Left kidney (tissue), 8 donors: Measurements from ENCODE around the gene CYSTM1. TPM values are rescaled to one million over a fixed set of nuclear protein-coding genes. Genes with fewer than 3 reads are reported as not detected.

Experiments used
- DNase-seq: peaks from one replicate; pipeline ENCODE4 v3.0.0-alpha.2; 2013
- long read RNA-seq, 8 donors: transcript quantifications; one replicate each; lab custom pipeline, GENCODE V29; 2026
- polyA plus RNA-seq: library from polyadenylated mRNA; unstranded; fragments of 120-200 nt; gene quantifications from one replicate; pipeline ENCODE4 v1.2.1, GENCODE V29; 2013; ENCODE audit not compliant: insufficient read length

CYSTM1 gene
- polyA plus RNA-seq: 54.2 TPM
- long read RNA-seq, donor 1, transcript CYSTM1-201 (3 exons, 1,336 nt): major isoform, 72 of 254 reads
- long read RNA-seq, donor 1, partial matches to known transcripts: 115 of 254 reads
- long read RNA-seq, donor 1, other reads (novel, unspliced or antisense): 67 of 254 reads
- long read RNA-seq, donor 2, transcript CYSTM1-201 (3 exons, 1,336 nt): major isoform, 61 of 67 reads
- long read RNA-seq, donor 2, partial matches to known transcripts: 6 of 67 reads
- long read RNA-seq, donor 2, other reads (novel, unspliced or antisense): 0 of 67 reads
- long read RNA-seq, donor 3, transcript CYSTM1-201 (3 exons, 1,336 nt): major isoform, 46 of 133 reads
- long read RNA-seq, donor 3, partial matches to known transcripts: 41 of 133 reads
- long read RNA-seq, donor 3, other reads (novel, unspliced or antisense): 46 of 133 reads
- long read RNA-seq, donor 4, transcript CYSTM1-201 (3 exons, 1,336 nt): major isoform, 13 of 50 reads
- long read RNA-seq, donor 4, partial matches to known transcripts: 28 of 50 reads
- long read RNA-seq, donor 4, other reads (novel, unspliced or antisense): 8 of 50 reads
- long read RNA-seq, donor 5, transcript CYSTM1-201 (3 exons, 1,336 nt): major isoform, 129 of 289 reads
- long read RNA-seq, donor 5, partial matches to known transcripts: 42 of 289 reads
- long read RNA-seq, donor 5, other reads (novel, unspliced or antisense): 113 of 289 reads
- long read RNA-seq, donor 6, transcript CYSTM1-201 (3 exons, 1,336 nt): major isoform, 63 of 63 reads
- long read RNA-seq, donor 6, partial matches to known transcripts: 0 of 63 reads
- long read RNA-seq, donor 6, other reads (novel, unspliced or antisense): 0 of 63 reads
- long read RNA-seq, donor 7, transcript CYSTM1-201 (3 exons, 1,336 nt): major isoform, 112 of 153 reads
- long read RNA-seq, donor 7, partial matches to known transcripts: 41 of 153 reads
- long read RNA-seq, donor 7, other reads (novel, unspliced or antisense): 0 of 153 reads
- long read RNA-seq, donor 8, transcript CYSTM1-201 (3 exons, 1,336 nt): major isoform, 50 of 71 reads
- long read RNA-seq, donor 8, partial matches to known transcripts: 21 of 71 reads
- long read RNA-seq, donor 8, other reads (novel, unspliced or antisense): 0 of 71 reads

DNA sequence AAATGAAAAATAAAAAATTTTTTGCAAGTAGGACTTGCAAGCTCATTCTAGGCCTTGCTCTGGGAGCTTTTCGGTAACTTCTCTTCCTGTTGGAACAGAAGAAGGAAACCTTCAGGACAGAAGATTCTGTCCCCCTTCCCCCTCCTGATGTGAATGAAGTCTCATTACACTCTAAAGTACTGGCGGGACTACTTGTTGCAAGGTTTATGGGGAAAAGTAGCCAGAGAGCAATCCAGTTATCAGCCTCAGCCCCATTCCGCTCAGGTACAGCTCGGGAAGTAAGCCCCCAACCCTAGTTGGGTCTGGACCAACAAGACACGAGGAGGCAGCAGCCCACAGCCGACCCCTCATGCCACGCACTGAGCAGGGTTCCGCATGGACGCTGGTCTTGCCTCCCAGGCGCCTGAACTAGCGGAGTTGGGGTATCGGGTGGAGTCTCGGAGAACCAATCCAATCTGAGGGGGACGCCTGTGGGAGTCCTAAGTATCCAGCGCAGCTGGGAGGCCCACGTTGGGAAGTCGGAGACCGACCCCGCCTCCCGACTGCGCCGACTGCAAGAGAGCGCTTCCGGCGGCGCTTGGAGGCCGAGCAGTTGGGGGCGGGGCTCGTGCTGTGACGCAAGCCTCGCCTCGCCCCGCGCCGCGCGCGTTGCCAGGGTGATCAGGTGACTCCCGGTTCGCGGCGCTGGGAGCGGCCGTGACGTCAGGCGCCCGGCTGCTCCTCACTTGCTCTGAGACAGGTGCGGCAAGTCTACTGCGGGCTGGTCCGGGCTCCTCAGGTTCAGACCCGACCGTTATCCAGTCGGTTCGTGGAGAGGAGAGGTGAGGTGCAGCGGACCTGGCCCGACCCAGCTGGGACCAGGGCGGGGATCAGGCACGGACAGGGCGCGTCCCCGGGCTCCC, at the start of gene CYSTM1:
CYSTM1 (plus strand) TSS at position 724 of the 902 bp plus-strand sequence. CDS start 19,278 bp downstream, outside the sequence.
- DNase-seq: peak; percentile 97

DNA sequence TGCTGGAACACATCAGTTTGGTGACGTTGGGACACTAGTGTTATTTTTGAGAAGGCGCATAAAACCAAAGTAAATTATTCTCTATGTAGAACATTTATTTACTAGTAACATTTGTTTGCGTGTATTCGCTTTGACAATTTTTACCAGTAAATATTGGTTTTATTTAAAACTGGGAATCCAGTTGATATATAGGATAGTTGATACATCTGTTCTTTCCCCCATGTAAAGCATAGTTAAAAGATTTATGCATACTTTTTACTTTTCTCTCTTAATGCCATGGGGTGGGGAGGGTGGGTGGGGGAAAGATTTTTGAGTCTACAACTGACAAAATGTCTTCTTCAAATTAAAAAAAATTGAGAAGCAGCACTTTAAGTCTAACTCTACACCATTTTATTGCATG, 49.4 kb upstream of the CYSTM1 start, which contains the start of gene IGIP:
IGIP (plus strand) TSS at position 301 of the 400 bp plus-strand sequence. CDS start 2,540 bp downstream, outside the sequence.
- DNase-seq: no peak

GRCh38 chr5:140126315-140127012, 48.5 kb upstream of the CYSTM1 start:
- DNase-seq: no peak

DNA sequence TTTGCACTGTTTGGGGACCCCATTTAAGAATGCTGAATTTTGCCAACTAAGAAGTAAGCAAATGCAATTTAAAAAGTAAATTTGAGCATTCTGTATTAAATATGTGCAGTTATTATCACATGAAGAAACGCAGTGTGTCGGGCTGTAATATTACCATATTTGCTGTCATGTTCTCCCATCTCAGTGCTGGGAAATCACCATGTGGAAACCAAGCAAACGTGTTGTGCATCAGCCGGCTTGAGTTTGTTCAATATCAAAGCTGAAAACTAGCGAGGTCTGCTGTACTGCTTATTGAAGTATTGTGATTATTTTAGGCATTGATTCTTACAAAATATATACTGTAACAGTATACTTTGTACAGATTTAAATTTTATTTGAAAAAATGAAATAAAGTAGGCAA, 46.6 kb upstream of the CYSTM1 start:
- DNase-seq: no peak

DNA sequence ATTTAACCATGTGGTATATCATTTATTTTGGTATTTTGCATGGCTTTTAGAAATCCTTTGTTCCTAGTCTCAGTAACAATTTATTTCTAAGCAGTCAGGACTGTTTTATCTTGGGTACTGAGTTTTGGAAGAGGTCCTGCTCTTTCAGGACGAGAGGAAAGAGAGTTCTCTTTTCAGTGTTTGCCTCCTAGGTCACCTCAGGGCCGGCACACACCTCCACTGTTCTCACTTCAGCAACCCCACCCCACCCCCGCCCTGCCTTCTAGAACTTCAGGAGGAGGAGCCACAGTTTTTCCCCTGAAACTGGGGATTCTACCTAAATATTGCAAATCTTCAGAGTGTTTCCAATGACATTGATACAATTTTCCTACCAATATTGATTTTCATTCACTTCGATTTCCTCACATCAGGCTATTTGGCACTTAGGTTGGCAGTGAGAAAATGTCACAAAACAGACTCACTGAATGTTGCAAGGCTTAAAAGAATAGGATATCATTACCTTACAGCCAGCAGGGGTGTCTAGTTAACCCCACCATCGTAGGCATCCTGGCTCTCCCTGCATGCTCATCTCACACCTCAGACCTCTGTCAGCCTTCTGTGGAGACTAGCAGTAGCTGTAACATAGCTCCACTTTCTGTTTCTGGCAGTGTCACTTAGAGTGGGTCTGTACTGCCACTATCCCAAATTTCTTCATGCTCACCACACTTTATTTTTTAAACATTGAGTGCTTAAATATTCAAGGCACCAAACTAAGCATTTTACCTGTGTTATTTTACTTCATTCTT, 43.8 kb upstream of the CYSTM1 start:
- DNase-seq: no peak

DNA sequence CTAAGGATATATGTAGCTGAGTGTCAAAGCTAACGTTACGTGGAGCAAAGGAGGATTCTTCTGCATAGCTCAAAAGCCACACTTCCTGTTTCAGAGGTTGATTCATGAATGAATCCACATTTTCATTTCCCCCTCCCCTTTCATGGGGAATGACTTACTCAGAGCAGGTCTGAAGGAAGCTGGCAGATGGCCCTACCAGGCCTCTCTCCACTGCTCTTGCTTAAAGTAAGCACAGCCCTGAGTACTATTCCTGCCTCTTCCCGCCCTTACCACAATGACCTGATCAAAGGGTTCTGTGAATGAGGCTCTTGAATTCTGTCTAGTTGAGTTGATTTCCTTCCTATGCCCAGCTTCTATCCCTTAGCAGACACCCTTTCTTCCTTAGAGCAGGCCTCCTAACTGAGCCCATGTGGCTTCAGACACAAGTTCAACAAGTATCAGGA, 43.0 kb upstream of the CYSTM1 start:
- no peak for DNase-seq

DNA sequence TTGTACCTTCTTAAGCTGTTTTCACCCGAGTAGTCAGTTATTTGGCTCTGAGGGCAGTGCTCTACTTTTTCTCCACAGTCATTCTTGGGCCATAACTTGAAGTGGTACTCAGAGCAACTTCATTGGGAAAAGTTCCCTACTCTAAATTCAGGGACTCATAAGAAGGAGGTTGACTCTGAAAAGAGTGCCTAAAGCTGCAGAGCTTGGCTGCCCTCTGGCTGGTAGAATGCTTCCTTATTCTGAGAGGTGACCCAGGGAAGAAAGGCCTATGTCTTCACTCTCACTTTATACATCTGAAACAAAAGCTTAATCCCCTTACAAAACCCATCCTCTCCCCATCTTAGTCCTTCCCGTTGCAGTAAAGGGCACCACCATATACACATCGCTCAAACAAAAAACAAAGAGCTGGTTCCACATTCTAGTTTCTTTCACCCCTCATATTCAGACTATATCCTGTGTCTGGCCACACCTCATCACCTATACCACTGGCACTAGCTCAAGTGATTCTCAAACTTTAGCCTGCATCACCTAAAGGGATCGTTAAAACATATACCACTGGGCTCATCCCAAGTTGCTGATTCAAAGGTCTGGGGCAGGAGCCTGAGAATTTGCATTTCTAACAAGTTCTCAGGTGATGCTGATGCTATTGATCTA, 41.3 kb upstream of the CYSTM1 start:
- DNase-seq: no peak

GRCh38 chr5:140134277-140134935, 40.6 kb upstream of the CYSTM1 start:
- DNase-seq: no peak

DNA sequence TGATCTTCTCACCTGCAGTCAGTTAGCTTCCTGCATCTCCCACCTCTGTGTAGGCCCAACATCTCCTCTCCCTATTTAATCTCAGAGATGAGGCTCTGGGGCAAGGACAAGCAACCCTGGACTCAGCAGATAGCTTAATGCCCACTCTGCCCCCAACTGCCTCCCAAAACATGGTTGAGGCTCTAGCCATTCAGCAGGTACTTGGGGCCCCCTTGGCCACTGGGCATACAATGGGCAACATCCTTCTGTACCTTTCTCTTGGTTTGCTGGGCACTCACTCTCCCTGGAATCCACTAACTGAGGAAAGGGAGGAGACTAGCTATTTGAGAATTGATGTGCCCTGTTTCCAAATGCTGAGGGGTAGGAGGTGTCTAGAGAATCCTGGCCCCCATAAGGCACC, 39.9 kb upstream of the CYSTM1 start:
- DNase-seq: no peak

DNA sequence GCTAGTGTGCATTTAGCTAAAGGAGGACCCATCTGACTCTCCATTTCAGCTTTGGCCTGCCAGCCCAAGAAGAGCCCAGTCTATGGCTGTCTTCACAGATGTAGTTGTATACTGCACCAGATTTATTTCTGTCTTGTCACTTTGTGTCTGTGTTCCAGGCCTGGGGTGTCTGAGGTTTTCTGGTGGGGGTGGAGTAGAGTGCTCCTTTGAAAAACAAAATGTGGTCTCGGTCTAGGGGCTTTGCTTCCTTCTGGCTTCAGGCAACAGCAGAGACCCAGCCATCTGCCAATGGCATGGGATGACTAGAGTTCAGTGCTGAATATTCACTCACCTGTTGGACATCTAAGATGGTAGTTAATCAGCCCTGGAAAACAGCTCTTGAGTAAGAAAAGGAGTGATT, 38.4 kb upstream of the CYSTM1 start:
- DNase-seq: no peak

DNA sequence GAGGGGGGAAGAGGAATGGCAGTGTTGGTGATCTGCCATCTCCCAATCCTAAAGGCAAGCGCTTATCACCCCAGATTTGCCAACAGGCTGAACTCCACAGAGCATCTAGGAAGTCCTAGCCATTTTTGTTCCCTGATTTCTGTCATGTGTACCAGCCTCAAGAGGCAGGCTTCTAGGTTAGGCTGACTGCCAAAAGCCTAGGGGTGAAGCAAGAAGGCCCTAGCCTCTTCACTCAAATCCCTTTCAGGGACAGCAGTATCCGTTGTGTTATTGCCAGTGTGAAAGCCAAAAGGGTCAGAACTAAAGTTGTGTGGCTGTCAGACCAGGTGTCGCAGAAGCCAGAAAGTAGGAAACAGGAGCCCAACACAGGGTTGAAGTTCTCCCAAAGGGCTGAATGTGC, 34.6 kb upstream of the CYSTM1 start:
- no peak for DNase-seq

DNA sequence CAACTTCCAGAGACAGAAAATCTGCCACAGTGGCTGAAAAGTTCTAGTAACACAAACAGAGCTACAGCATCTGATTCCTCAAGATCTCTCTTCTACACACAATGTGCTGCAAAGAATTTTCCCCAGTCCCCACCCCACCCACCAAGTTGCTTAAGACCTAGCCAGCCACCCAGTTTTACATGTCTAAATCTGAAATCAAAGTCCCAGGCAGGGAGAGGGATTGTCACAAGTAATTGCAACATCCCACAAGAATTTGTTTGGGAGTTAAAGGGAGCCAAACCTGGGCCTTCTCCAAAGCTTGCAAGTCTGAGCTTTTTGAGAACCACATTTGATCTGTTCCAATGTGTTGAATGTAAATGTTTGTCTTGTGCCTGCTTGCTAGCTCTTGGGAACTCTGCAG, 33.7 kb upstream of the CYSTM1 start:
- DNase-seq: no peak

DNA sequence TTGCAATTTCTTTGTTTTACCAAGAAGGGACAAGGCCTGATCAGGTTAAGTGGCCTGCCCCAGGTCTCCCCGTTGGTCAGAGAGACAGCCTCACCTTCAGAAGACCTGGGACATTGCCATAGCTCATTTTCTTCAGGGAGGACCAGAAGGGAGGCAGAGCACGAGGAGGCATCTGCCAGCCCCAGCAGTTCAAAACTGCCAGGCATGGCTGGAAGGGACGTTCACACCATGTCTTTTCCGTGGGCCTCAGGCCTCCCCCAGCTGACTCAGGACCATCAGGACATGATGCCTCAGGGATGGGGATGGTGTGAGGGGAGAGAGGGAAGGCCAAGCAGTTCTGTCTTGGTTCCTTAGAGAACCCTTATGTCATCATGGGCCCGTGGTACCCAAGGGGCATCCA, 32.7 kb upstream of the CYSTM1 start:
- DNase-seq: no peak

DNA sequence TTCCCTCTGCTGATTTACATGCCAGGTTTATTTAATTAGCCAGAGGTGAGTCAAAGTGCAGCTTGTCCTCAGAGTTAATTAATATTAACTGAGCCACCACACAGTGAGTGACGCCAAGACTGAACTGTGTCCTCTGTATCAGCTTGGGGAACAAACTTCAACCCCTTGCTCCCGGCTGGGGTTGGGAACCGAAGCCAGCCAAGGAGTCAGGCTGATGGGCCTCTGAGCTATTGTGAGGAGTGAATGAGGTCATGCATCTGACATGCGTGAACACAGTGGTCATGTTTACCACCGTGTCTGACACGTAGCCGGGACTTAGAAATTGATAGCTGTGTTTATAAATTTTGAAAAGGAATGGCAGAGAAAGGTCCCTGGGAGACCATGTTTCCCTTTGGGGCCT, 32.1 kb upstream of the CYSTM1 start:
- DNase-seq: no peak

DNA sequence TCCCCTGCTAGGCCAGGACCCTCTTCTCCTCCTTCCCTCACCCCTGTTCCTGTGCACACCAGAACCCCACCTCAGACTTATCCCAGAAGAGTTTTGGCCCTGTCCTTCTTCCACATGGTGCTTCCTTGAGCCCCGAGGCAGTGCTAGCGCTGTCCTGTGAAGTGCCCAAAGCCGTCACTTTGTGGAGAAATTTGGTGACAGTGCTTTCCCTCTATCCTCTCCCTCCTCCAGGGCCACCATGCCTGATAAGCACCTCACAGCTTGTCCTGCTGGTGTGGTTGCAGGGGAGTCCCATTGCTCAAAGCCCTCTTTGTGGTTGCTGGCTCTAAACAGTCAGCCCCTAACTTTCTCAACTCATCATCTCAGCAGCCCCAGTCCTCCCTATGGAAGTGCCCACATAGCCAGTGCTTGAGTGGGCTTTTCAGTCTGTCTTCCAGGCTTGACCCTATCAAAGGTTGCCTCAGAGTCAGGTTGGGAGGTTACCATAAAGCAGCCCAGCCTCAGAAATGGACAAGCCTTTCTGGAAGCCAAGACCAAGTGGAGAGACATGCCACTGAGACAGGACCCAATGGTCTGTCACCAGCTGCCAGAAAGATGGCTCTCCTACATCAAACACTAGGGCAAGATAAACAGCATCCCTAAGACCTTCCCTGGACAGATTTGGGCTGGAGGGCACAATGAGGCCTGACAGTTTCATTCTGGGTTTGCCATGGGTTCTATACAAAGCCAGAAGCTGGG, 31.3 kb upstream of the CYSTM1 start:
- no peak for DNase-seq

DNA sequence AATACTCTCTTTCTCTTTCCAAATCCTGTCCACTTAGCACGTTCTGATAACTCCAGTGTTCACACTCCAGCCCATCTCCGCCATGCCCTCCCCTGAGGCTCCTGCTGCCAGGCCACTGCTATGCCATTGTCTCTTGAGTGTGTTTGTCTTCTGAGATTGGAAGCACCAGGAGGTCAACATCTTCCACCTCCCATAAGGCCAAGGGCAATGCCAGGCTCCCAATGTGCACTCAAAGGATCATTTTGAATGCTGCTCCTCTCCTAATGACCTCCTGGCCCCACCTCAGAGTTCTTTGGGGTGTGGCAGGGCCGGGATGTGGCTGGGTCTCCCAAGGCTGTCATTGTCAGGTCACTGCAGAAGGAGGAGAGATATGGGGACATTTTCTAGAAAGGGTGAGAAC, 29.7 kb upstream of the CYSTM1 start:
- DNase-seq: no peak

- peak; percentile 65 for DNase-seq
Observed at GRCh38 chr5:140145818-140146522, 29.0 kb upstream of the CYSTM1 start.
